Tibial nerve (tissue), 4 donors: ENCODE data around the gene IL36G.

Source experiments
- CTCF ChIP-seq, 5 experiments: fragments of 200-600 bp in 3 of 5; fragments of 450-650 bp in 2 of 5; sonication (generic) in 3 of 5; IDR thresholded peaks; one replicate each; pipeline ENCODE4 v1.5.1; 2016 to 2019; ENCODE audit warnings: antibody characterized with exemption in 5 of 5, mild to moderate bottlenecking in 3 of 5, moderate library complexity in 2 of 5
- EP300 ChIP-seq, 2 donors: sonication (generic); formaldehyde crosslinking; IDR thresholded peaks; one replicate each; pipeline ENCODE4 v1.6.1; 2017; ENCODE audit warnings: antibody characterized with exemption in 2 of 2, mild to moderate bottlenecking in 1 of 2
- POLR2A ChIP-seq, 2 donors: fragments of 450-650 bp; IDR thresholded peaks; one replicate each; pipeline ENCODE4 v1.6.1; 2017; ENCODE audit warnings: antibody characterized with exemption in 2 of 2, mild to moderate bottlenecking in 2 of 2, moderate library complexity in 2 of 2

GRCh38 chr2:112938904-112939303, 38.9 kb upstream of the IL36G start:
- TF ChIP-seq CTCF (IDR thresholded peaks at IDR 0.05) (no peak), EP300 (IDR thresholded peaks at IDR 0.05) (no peak), POLR2A (IDR thresholded peaks at IDR 0.05) (no peak)
